Glutamatergic neuron (in vitro differentiated cells): ENCODE results near the gene KRT7. TPM values are rescaled to one million over a fixed set of nuclear protein-coding genes. Genes with fewer than 3 reads are reported as not detected.

Source experiments
- DNase-seq: peaks from one replicate; pipeline ENCODE4 v3.0.0; 2022
- H3K27ac Mint-ChIP-seq: one replicate; pipeline ENCODE4 v1.8.0; 2020; ENCODE audit warnings: mild to moderate bottlenecking, mixed read lengths, inconsistent platforms; ENCODE audit not compliant: unreplicated experiment
- H3K27me3 Mint-ChIP-seq: one replicate; pipeline ENCODE4 v1.8.0; 2020; ENCODE audit warnings: mild to moderate bottlenecking, moderate library complexity, mixed read lengths, inconsistent platforms; ENCODE audit not compliant: unreplicated experiment
- H3K36me3 Mint-ChIP-seq: one replicate; pipeline ENCODE4 v1.8.0; 2020; ENCODE audit warnings: mild to moderate bottlenecking, mixed read lengths, inconsistent platforms; ENCODE audit not compliant: unreplicated experiment
- H3K4me1 Mint-ChIP-seq: one replicate; pipeline ENCODE4 v1.8.0; 2020; ENCODE audit warnings: mild to moderate bottlenecking, low read depth, mixed read lengths, inconsistent platforms; ENCODE audit not compliant: unreplicated experiment
- H3K4me3 Mint-ChIP-seq: one replicate; pipeline ENCODE4 v1.8.0; 2020; ENCODE audit warnings: mild to moderate bottlenecking, mixed read lengths, inconsistent platforms; ENCODE audit not compliant: unreplicated experiment
- H3K9me3 Mint-ChIP-seq: one replicate; pipeline ENCODE4 v1.8.0; 2020; ENCODE audit warnings: mild to moderate bottlenecking, moderate library complexity, mixed read lengths, inconsistent platforms; ENCODE audit not compliant: unreplicated experiment
- CTCF ChIP-seq: fragments of 200-600 bp; sonication (generic); IDR thresholded peaks from one replicate; pipeline ENCODE4 v1.5.0; 2021; ENCODE audit not compliant: partially characterized antibody, unreplicated experiment
- total RNA-seq: library from RNA; stranded (reverse); fragmentation: NEBNext Ultra II Directional; extraction: Animal tissue kit (Norgen Biotek cat#: 25700); gene quantifications from one replicate; pipeline ENCODE4 v1.2.1, GENCODE V29; 2021; ENCODE audit not compliant: unreplicated experiment

The KRT7 gene
- total RNA-seq, 1 donor from 2014 or later, result not detected

- peak; percentile 6 for DNase-seq
- peaks cover 2% of the 10 kb centered on the region for H3K27me3 Mint-ChIP-seq
- H3K36me3 Mint-ChIP-seq, result no peaks in the 10 kb centered on the region
- H3K4me3 Mint-ChIP-seq, result no peak overlapping the region
- H3K9me3 Mint-ChIP-seq, result peaks cover 6% of the 10 kb centered on the region
- no peaks in the 10 kb centered on the region for H3K4me1 Mint-ChIP-seq
- no peak for TF ChIP-seq CTCF
- H3K27ac Mint-ChIP-seq, result no peak overlapping the region
These were observed 47.6 kb upstream of the KRT7 start for GRCh38 chr12:52185400-52185967.

GRCh38 chr12:52186118-52186840, 46.8 kb upstream of the KRT7 start:
- DNase-seq, result no peak
- no peaks in the 10 kb centered on the region for H3K36me3 Mint-ChIP-seq
- H3K9me3 Mint-ChIP-seq, result peaks cover 6% of the 10 kb centered on the region
- H3K27ac Mint-ChIP-seq, result peak overlapping the region; percentile 24
- no peak overlapping the region for H3K4me3 Mint-ChIP-seq
- peaks cover 2% of the 10 kb centered on the region for H3K27me3 Mint-ChIP-seq
- H3K4me1 Mint-ChIP-seq, result no peaks in the 10 kb centered on the region
- TF ChIP-seq CTCF, result no peak

GRCh38 chr12:52187206-52187605, 45.8 kb upstream of the KRT7 start:
- Mint-ChIP-seq H3K4me1 (no peaks in the 10 kb centered on the region), H3K27ac (no peak overlapping the region), H3K9me3 (peaks cover 6% of the 10 kb centered on the region), H3K4me3 (no peak overlapping the region), H3K36me3 (no peaks in the 10 kb centered on the region), H3K27me3 (peaks cover 2% of the 10 kb centered on the region)
- no peak for DNase-seq
- no peak for TF ChIP-seq CTCF

- Mint-ChIP-seq H3K4me3 (no peak overlapping the region), H3K36me3 (no peaks in the 10 kb centered on the region), H3K9me3 (peaks cover 6% of the 10 kb centered on the region), H3K27ac (no peak overlapping the region), H3K4me1 (no peaks in the 10 kb centered on the region), H3K27me3 (peaks cover 3% of the 10 kb centered on the region)
- no peak for DNase-seq
- TF ChIP-seq CTCF, result no peak
These were observed 45.4 kb upstream of the KRT7 start for GRCh38 chr12:52187640-52188039.

GRCh38 chr12:52188658-52189057, 44.4 kb upstream of the KRT7 start:
- H3K4me3 Mint-ChIP-seq, result no peak overlapping the region
- no peaks in the 10 kb centered on the region for H3K4me1 Mint-ChIP-seq
- no peaks in the 10 kb centered on the region for H3K36me3 Mint-ChIP-seq
- peaks cover 6% of the 10 kb centered on the region for H3K27me3 Mint-ChIP-seq
- no peak for TF ChIP-seq CTCF
- H3K27ac Mint-ChIP-seq, result no peak overlapping the region
- H3K9me3 Mint-ChIP-seq, result peaks cover 4% of the 10 kb centered on the region
- DNase-seq, result no peak
